ENCODE results near the gene COA5.

DNA sequence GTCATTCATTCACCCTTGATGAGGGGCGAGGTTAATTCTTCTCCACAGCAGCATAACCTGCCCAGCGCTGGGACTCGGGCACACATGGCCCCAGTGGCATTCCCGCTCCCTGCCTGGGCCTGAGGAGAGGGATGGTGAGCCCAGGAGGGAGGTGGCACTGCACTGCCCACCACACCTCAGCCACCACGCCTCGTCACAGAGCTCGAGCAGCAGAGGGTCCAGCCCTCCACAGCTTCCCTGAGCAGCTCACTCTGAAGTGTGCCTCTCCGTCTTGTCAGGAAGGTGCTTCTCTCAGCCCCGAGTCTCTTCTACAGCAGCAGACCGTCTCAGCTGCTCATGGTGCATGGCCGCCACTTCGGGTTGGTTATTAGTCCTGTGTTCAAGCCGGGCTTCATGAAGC is 34.9 kb downstream of the COA5 start:
- no peak for TF ChIP-seq CTCF (IDR thresholded peaks at IDR 0.05 in 8 of 11, conservative IDR thresholded peaks at IDR 0.05 in 3 of 11)
- TF ChIP-seq POLR2A (IDR thresholded peaks at IDR 0.05), result no peak
